ENCODE results near the gene PLEKHH2.

DNA sequence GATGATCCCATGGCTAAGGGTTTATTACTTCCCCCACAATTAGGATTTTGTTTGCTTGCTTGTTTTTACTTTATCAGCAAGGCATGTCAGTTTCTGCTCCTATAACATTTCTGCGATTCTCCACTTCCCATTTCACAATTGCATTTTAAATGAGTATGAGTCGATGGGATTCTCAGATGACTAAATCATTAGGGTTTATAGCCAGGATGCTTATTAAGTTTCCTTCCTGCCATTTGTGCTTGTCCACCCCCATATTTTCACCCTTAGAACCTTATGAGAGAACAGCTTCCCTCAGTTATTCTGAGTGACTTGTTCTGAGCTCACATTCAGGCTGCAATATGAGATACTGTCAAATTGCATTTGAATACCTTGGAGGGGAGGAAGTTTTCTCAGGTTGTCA, 77.1 kb downstream of the PLEKHH2 start:
- TF ChIP-seq ZNF384 (IDR thresholded peaks at IDR 0.05) = no peak
- no peak for TF ChIP-seq NFRKB (IDR thresholded peaks at IDR 0.05)
- TF ChIP-seq CTBP1 (IDR thresholded peaks at IDR 0.05; ENCODE audit: borderline replicate concordance) = no peak
- TF ChIP-seq HDGF (IDR thresholded peaks at IDR 0.05; ENCODE audit: borderline replicate concordance) = no peak
- no peak for TF ChIP-seq SUZ12 (IDR thresholded peaks at IDR 0.05)
- TF ChIP-seq BHLHE40 (IDR thresholded peaks at IDR 0.05; ENCODE audit: borderline replicate concordance) = no peak
- TF ChIP-seq FOXA1 (IDR thresholded peaks at IDR 0.05) = no peak
- no peak for TF ChIP-seq SP1 (IDR thresholded peaks at IDR 0.05)
- TF ChIP-seq ELF4 (IDR thresholded peaks at IDR 0.05) = no peak
- TF ChIP-seq, protein P1, sequence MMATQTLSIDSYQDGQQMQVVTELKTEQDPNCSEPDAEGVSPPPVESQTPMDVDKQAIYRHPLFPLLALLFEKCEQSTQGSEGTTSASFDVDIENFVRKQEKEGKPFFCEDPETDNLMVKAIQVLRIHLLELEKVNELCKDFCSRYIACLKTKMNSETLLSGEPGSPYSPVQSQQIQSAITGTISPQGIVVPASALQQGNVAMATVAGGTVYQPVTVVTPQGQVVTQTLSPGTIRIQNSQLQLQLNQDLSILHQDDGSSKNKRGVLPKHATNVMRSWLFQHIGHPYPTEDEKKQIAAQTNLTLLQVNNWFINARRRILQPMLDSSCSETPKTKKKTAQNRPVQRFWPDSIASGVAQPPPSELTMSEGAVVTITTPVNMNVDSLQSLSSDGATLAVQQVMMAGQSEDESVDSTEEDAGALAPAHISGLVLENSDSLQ (IDR thresholded peaks at IDR 0.05) = no peak

Data from HEK293T (cell line).